Nephron (organoid): Measurements from ENCODE around the gene HIVEP2.

Experiments
- H3K27ac Mint-ChIP-seq, 3 experiments: 2 replicates each; pipeline ENCODE4 v1.8.0; 2020; ENCODE audit warnings: mixed read lengths in 3 of 3, mild to moderate bottlenecking in 2 of 3, moderate library complexity in 1 of 3
- H3K27me3 Mint-ChIP-seq: 2 replicates; pipeline ENCODE4 v1.8.0; 2021; ENCODE audit warnings: low read depth, mild to moderate bottlenecking, moderate library complexity, mixed read lengths
- H3K36me3 Mint-ChIP-seq: 2 replicates; pipeline ENCODE4 v1.8.0; 2020; ENCODE audit warnings: low read depth, mixed read lengths
- H3K4me1 Mint-ChIP-seq: 2 replicates; pipeline ENCODE4 v1.8.0; 2020; ENCODE audit warnings: mixed read lengths
- H3K4me3 Mint-ChIP-seq, 3 experiments: 2 replicates each; pipeline ENCODE4 v1.8.0; 2020; ENCODE audit warnings: mild to moderate bottlenecking in 3 of 3, mixed read lengths in 3 of 3, moderate library complexity in 2 of 3
- H3K9me3 Mint-ChIP-seq: 2 replicates; pipeline ENCODE4 v1.8.0; 2020; ENCODE audit warnings: mixed read lengths
- TF ChIP-seq, protein P1 (sequence below), 3 experiments: fragments of 200-600 bp; sonication (generic); IDR thresholded peaks; one replicate each; pipeline ENCODE4 v1.5.0; 2021; ENCODE audit warnings: antibody characterized with exemption in 3 of 3; ENCODE audit not compliant: unreplicated experiment in 3 of 3

Gene HIVEP2

GRCh38 chr6:142925575-142926110 is 19.3 kb downstream of the HIVEP2 start:
- TF ChIP-seq, protein P1, sequence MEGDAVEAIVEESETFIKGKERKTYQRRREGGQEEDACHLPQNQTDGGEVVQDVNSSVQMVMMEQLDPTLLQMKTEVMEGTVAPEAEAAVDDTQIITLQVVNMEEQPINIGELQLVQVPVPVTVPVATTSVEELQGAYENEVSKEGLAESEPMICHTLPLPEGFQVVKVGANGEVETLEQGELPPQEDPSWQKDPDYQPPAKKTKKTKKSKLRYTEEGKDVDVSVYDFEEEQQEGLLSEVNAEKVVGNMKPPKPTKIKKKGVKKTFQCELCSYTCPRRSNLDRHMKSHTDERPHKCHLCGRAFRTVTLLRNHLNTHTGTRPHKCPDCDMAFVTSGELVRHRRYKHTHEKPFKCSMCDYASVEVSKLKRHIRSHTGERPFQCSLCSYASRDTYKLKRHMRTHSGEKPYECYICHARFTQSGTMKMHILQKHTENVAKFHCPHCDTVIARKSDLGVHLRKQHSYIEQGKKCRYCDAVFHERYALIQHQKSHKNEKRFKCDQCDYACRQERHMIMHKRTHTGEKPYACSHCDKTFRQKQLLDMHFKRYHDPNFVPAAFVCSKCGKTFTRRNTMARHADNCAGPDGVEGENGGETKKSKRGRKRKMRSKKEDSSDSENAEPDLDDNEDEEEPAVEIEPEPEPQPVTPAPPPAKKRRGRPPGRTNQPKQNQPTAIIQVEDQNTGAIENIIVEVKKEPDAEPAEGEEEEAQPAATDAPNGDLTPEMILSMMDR (IDR thresholded peaks at IDR 0.05; ENCODE audit: unreplicated experiment in 3 of 3): no peak
- Mint-ChIP-seq H3K4me3 (peak overlapping the region; percentile 65 to 77 (median 66)), H3K9me3 (no peaks in the 10 kb centered on the region), H3K27me3 (peaks cover 15% of the 10 kb centered on the region), H3K36me3 (no peaks in the 10 kb centered on the region), H3K27ac (peak overlapping the region; percentile 14 to 70 (median 24)), H3K4me1 (peaks cover 26% of the 10 kb centered on the region)

GRCh38 chr6:142918339-142919042 is 26.5 kb downstream of the HIVEP2 start:
- no peaks in the 10 kb centered on the region for H3K9me3 Mint-ChIP-seq
- H3K36me3 Mint-ChIP-seq: no peaks in the 10 kb centered on the region
- no peaks in the 10 kb centered on the region for H3K4me1 Mint-ChIP-seq
- no peak overlapping the region for H3K4me3 Mint-ChIP-seq
- H3K27ac Mint-ChIP-seq: no peak overlapping the region
- TF ChIP-seq, protein P1 (IDR thresholded peaks at IDR 0.05; ENCODE audit: unreplicated experiment in 3 of 3): no peak
- no peaks in the 10 kb centered on the region for H3K27me3 Mint-ChIP-seq

DNA sequence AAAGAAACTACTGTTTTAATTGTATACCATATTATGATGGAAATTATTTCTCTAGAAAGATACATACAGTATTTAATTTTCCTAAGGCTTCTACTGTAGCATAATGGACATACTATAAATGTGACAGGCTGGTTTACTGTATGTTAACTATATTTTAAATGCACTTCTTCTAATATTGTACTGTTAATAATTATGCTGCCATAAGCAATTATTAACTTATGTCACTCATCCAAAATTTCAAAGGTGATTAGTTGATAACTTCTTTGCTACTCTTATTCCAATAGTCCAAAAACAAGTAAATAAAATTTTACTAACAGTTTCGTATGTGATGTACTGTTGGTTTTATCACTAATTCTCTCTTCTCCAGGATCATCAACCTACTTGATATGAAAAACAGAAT is 28.1 kb downstream of the HIVEP2 start:
- Mint-ChIP-seq H3K36me3 (peaks cover 5% of the 10 kb centered on the region), H3K9me3 (no peaks in the 10 kb centered on the region), H3K4me1 (no peaks in the 10 kb centered on the region), H3K4me3 (no peak overlapping the region), H3K27me3 (no peaks in the 10 kb centered on the region), H3K27ac (no peak overlapping the region)
- TF ChIP-seq, protein P1 (IDR thresholded peaks at IDR 0.05; ENCODE audit: unreplicated experiment in 3 of 3): no peak

DNA sequence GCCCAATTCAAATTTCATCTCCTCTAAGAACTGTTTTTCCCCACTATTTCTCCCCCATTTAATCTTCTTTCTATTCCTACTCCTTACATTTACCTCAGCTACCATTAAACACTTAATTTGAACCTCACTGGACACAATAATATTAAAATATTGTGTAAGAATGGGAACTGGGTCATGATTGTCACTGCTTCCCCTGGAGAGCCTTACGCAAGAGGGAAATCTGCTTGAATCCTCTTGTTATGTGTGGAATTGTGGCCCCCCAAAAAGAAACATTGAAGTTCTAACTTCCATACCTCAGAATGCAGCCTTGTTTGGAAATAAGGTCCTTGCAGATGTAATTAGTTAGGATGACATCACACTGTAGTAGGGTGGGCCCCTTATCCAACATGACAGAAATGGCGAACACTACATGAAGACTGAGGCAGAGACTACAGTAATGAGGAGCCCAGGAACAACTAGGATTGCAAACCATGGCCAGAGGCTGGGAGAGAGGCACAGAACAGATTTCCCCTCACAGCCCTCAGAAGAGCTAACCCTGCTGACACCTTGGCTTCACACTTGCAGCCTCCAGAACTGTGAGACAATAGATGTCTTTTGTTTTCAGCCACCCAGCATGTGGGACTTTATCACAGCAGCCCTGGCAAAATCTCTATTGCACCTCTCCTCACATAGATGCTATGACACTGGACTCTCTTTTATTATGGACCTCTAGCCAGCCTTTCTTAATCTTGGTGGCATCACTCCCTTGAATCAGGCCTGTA is 29.9 kb downstream of the HIVEP2 start:
- Mint-ChIP-seq H3K9me3 (no peaks in the 10 kb centered on the region), H3K27ac (no peak overlapping the region), H3K36me3 (peaks cover 5% of the 10 kb centered on the region), H3K4me3 (no peak overlapping the region), H3K27me3 (no peaks in the 10 kb centered on the region), H3K4me1 (no peaks in the 10 kb centered on the region)
- TF ChIP-seq, protein P1 (IDR thresholded peaks at IDR 0.05; ENCODE audit: unreplicated experiment in 3 of 3): no peak

DNA sequence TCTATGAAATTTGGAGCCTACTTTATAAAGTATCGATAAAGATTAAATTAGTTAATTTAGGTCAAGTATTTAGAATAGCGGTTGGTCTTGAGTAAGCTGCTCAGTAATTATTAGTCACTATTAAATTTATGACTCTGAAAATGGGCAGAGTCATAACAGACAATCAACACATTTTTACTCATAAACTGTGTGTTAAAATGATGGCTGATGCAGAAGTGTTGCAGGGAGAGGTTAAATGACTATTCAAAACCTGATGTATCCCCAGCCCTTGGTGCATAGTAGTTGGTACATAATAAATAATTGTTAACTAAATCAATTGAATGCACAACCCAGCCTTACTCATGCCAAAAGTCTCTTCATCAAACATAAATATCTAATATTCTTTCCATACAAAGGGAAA is 30.6 kb downstream of the HIVEP2 start:
- no peaks in the 10 kb centered on the region for H3K27me3 Mint-ChIP-seq
- H3K9me3 Mint-ChIP-seq: no peaks in the 10 kb centered on the region
- peaks cover 5% of the 10 kb centered on the region for H3K36me3 Mint-ChIP-seq
- H3K27ac Mint-ChIP-seq: no peak overlapping the region
- no peak overlapping the region for H3K4me3 Mint-ChIP-seq
- TF ChIP-seq, protein P1 (IDR thresholded peaks at IDR 0.05; ENCODE audit: unreplicated experiment in 3 of 3): no peak
- no peaks in the 10 kb centered on the region for H3K4me1 Mint-ChIP-seq
